NCI-H510A treated with DMSO at 0.1 percent for 48 hours (cell line): ENCODE measurements around the gene CHRM2.
"Not testable (repeated sequence)": the region's sequence is repeated elsewhere in the genome, so short reads cannot be mapped to it uniquely, and the experiment has no call there.

ENCODE experiments used
- DNase-seq: peaks from one replicate; lab custom pipeline; 2025; lab: John Stamatoyannopoulos, UW

CHRM2 gene

DNA sequence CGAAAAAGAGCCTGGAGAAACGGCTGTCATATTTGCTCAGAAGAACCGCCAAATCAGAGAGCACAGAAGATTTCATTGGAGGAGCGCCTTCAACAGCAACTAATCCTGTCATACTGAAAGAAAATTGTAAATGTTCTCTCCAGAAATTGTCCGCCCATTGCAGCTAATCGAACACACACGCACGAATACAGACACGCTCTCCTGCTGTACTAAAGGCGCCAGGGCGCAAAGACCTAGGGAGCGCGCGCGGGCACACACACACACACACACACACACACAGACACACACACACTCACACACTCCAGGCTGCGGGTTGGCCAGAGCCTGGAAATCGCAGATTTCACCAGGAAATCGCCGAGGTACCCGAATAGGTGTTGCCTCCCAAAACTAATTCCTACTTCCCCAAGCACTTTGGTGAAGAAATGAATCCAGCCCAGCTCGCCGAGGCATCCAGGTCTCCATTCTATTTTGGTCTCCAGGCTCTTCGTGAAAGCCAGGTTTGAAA is at the start of gene CHRM2:
CHRM2 (plus strand) TSS at position 157 of the 505 bp plus-strand sequence. CDS start 146,214 bp downstream, outside the sequence.
- DNase-seq = peak; percentile 12

DNA sequence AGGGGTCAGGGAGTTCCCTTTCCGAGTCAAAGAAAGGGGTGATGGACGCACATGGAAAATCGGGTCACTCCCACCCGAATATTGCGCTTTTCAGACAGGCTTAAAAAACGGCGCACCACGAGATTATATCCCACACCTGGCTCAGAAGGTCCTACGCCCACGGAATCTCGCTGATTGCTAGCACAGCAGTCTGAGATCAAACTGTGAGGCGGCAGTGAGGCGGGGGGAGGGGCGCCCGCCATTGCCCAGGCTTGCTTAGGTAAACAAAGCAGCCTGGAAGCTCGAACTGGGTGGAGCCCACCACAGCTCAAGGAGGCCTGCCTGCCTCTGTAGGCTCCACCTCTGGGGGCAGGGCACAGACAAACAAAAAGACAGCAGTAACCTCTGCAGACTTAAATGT is 37.1 kb upstream of the CHRM2 start:
- not testable (repeated sequence) for DNase-seq

DNA sequence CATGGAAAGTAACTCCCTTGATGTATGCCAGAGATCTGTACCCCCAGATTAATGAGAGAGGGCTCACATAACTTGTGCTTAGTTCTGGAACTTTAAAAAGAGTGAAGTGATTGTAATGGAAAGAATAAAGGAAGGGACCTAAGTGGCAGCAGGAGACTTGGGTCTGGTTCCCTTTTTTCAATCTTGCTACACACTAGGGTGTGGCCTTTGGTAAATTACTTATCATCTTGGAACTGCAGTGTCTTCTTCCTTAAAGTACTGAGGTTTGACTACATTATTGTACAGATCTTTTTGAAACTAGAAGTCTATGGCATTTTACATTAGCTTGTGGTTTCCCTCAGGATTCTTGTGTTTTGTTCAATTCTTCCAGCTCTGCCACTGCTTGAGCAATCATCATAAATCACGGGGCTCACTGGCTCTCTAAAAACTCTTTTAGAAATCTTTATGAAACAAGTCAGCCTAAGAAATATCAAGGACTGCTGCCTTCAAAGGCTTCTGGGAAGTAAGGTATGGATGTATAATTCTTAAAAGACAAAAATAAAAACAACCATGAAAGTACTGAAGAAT is 22.5 kb upstream of the CHRM2 start:
- DNase-seq = no peak

- no peak for DNase-seq
Measured at GRCh38 chr7:136847858-136848257, 20.6 kb upstream of the CHRM2 start.

- no peak for DNase-seq
Measured at GRCh38 chr7:136853654-136854053, 14.8 kb upstream of the CHRM2 start.

GRCh38 chr7:136857573-136857972 is 10.9 kb upstream of the CHRM2 start:
- no peak for DNase-seq

DNA sequence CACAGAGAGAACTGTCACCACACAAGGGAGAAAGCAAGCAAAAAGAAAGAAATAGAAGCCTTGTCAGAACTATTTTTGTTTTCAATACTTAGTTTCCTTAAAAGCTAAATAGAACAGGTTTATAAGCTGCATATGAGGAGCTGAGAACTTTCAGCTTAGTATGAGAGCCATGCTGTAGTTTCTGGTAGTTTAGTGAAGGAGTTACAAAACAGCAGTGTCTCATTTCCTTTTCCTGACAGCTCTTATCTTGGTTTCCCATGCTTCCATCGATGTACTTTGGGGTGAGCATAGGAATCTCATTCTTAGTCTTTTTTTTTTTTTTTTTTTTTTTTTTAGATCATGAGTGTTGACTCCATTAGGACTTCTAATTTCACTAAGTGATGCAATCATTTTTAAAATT is 8.6 kb upstream of the CHRM2 start:
- DNase-seq = no peak

DNA sequence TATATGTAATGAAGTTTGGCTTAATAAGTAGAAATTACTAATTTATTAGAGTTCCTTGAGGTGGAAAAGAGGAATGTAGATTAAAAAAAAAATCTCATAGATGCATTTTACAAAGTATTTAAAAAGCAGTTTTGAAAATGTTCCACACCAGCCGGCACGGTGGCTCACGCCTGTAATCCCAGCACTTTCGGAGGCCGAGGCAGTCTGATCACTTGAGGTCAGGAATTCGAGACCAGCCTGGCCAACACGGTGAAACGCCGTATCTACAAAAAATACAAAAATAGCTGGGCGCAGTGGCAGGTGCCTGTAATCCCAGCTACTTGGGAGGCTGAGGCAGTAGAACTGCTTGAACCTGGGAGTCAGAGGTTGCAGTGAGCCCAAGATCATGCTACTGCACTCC is 3.2 kb upstream of the CHRM2 start:
- DNase-seq = no peak

DNA sequence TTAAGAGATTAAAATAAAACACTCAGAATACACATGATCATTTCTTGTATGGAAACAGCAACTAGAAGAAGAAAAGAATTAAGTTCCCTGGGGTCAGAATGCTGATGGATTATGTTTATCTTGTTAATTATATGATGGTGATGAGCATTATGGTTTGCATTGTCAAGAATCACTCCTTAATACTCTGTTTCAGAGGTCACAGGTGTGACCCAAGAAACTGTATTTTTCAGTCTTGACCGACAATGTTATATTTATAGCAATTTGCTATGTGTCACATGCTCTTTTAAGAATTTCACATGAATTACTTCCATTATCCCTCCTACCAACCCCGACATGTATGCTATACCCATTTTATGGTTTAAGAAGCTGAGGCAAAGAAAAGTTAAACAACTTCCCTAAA is 2.7 kb upstream of the CHRM2 start:
- no peak for DNase-seq

DNA sequence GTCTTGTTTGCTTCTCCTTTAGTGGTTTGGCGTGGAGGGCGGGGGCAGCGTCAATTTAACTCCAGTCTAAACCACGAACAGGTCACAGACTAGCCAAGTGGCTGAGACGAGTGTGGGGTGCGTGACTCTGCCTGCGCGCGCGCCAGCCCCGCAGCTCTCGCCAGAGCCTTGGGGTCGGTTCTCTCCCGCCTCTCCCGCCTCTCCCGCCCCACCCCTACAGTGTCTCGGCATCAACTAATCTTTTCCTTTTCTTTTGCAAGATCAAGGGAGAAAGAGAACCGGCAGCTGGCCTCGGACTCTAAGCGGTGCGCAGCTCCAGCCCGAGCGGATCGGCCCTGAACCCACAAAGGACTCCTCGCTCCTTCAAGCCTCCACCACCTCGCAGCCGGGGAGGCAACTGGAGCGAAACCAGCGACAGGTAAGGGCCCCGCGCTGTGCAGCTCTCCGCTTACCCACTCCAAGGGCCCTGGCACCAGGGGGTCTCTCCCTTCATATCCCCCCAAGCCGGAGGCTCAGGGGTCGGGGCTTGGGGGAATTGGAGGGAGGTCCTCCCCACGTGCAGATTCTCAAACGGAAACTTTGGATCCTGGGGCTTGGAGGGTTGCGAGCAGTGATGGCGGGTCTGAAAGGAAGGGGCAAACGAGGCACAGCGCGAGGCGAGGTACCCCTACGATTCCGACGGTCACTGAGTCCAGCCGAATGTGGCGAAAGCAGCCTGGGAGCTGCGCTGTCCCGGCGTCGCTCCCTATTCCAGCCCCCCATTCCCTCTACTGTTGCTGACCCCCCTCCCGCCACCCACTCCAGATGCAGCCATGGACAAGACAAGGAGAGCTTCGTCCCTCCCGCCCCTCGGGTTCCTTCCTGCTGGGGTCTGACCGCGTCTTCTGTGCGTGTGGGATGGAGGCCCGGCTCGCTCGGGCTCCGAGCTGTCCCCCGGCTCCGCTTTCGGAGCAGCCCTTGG is 829 bp downstream of the CHRM2 start:
- no peak for DNase-seq

- no peak for DNase-seq
Measured at GRCh38 chr7:136869991-136870865, 1.8 kb downstream of the CHRM2 start.

GRCh38 chr7:136870866-136871487 is 2.5 kb downstream of the CHRM2 start:
- no peak for DNase-seq

GRCh38 chr7:136874393-136875032 is 6.1 kb downstream of the CHRM2 start:
- peak; percentile 24 for DNase-seq

- DNase-seq = no peak
Measured at GRCh38 chr7:136877509-136877908, 9.1 kb downstream of the CHRM2 start.

DNA sequence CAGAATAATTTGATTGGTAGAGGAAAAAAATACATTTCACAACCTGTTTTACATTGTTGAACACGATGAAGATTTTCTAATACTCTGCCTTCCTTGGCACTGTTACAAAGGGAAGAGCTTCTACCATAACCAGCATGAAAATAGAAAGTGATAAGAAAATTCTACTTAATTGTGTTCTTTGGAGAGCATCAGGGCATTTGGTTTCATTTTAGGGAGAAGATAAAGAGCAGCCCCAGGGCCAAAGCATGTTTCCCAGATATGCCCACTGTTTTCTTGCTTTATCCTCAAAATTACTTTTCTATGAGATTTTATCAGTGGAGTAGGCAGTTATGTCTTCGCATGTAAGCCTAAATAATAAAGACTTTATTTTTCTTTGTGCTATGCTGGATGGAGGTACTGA is 9.5 kb downstream of the CHRM2 start:
- no peak for DNase-seq

- DNase-seq = no peak
Measured at GRCh38 chr7:136878878-136879277, 10.4 kb downstream of the CHRM2 start.

DNA sequence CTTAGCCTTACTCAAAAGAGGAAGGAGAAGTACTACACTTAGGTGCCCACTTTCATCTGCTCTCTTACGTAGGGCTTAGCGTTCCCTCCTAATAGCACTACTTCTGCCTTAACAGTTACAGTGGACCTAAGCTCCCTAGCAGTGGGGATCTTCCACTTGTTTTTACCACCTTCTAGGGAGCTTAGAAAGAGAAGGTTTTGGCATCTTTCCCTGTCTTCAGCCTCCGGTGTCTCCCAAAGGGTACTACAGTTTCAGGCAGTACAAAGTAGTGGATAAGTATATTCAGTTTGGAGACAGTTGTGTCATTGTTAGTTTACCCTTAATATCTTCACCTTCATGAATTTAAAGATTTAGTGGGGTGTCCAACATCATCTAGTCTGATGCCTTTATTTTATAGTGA is 14.6 kb downstream of the CHRM2 start:
- no peak for DNase-seq

- DNase-seq = no peak
Measured at GRCh38 chr7:136884492-136884891, 16.0 kb downstream of the CHRM2 start.

DNA sequence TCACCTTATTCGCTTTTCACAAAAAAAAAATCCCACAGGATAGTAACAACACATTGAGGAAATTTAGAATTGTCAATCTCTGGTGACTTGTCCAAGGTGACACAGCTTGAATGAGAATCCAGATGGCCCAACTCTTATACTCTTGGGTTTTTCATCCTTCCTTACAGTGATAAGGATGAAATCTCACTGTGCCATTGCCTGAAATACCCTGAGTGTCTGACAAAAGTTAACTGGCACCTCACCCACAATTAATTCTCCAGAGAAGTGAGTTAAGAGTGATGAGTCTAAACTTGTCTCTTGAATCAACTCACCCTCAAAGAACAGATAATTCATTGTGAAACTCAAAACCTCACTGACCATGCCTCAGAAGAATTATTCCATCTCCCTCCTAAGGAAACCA is 18.9 kb downstream of the CHRM2 start:
- DNase-seq = no peak

- no peak for DNase-seq
Measured at GRCh38 chr7:136890399-136890798, 21.9 kb downstream of the CHRM2 start.

DNA sequence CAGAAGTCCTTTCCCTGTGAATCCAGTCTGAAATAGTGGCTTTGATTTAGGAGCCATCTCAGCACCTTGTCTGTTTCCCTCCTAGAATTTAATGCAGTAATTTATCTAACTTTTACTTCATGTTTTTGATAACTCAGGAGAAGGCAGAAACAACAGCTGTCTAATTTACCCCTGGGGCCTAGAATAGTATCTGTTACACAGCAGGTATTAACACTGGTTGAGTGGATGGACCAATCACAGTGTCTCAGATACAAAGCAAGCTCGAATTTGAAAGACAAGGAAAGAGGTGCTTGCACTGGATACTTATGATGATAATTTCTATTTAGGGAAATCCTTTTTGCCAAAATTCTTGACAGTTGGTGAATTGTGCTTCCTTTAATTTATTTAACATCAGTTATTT is 23.4 kb downstream of the CHRM2 start:
- no peak for DNase-seq
